Epidermal melanocyte (primary cell): ENCODE measurements around the gene EPHA4.

ENCODE experiments used
- DNase-seq: peaks from one replicate; pipeline ENCODE4 v3.0.0; 2011; ENCODE audit warnings: low spot score; ENCODE audit not compliant: insufficient read length

Gene EPHA4

GRCh38 chr2:221504905-221505304 lies 67.2 kb downstream of the EPHA4 start:
- DNase-seq = no peak

GRCh38 chr2:221503965-221504364 lies 68.1 kb downstream of the EPHA4 start:
- DNase-seq = no peak

GRCh38 chr2:221502270-221503010 lies 69.7 kb downstream of the EPHA4 start:
- no peak for DNase-seq

DNA sequence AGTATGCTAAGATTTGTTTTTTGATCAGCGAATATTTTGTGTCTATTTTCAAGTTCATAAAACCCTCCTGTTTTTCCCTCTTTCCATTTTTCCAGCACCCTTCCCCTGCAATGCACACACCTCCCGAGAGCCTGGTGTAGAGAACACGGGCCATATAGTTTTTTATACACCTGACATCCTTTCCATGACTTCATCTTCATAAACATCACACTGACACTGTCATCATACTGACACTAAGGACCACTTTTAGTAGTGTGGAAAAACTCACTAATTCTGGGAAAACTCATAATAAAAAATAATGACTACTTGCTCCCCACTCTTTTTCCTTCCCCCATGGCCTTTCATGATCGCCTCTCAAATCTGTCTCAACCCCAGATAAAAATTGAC lies 70.2 kb downstream of the EPHA4 start:
- DNase-seq = no peak

DNA sequence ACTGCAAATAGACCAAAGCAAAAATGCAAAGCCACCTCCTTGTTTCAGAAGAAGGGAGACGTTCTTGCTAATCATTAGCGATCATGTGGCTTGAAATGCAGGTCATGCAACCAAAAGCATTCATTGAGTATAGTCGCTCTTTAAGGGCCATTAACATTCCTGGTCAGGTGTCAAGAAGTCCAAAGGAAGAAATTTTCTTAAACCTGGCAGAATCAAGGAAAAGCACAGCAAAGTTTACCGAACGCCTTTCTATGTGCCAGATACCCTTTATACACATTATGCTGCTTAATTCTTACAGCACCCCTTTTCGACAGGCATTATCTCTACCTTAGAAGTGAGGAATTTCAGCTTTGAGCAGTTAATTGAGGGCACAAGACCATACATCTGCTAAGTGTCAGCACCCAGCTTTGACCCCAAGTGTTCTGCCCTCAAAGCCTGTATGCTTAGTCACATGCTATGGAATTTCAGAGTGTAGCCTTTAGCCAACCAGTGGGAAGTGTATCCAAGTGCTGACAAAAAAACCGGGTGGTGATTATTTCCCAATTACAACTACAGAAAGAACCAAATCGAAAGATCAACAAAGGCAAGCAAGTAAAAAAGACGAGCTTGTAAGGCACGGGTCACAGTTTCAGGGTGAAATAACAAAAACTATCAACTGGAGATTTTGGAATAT lies 70.8 kb downstream of the EPHA4 start:
- DNase-seq = no peak

- no peak for DNase-seq
Observed at GRCh38 chr2:221500501-221501209, 71.4 kb downstream of the EPHA4 start.

DNA sequence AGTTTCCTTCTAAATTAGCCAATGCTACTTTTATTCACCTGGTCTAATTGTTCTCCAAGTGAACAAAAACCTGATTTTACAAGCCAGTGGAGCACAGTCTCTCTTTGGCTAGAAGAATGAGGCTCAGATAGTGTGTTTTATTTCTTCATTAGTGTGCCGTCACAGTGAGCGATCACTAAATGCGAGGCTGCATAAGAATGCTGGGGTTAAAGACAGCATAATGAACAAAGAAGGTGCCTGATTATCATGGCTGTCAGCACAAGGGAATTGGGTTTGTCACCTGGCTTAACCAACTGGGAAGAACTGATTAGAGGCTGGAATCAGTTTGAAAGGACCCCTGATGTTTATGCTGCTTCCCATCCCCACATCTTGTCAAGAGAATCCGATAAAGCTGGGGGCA lies 76.4 kb downstream of the EPHA4 start:
- DNase-seq = no peak

DNA sequence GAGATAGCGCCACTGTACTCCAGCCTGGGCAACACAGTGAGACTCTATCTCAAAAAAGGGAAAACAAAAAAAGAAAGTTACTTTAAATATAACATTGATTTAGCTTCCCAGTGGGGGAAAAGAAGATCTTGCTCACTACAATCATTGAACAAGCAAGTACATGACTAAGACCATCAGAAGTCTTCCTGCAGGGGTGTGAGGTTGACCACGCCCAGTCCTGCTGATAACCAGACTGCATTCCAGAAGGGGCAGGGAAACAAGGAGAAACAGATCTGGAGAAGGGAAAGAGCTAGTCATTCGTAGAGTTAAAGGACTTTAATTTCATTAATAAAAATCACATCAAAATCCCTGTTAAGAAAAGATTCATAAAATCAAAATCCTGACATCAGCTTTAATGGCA lies 77.5 kb downstream of the EPHA4 start:
- DNase-seq = no peak

GRCh38 chr2:221493391-221493790 lies 78.7 kb downstream of the EPHA4 start:
- DNase-seq = no peak

GRCh38 chr2:221492636-221493035 lies 79.5 kb downstream of the EPHA4 start:
- DNase-seq = no peak

DNA sequence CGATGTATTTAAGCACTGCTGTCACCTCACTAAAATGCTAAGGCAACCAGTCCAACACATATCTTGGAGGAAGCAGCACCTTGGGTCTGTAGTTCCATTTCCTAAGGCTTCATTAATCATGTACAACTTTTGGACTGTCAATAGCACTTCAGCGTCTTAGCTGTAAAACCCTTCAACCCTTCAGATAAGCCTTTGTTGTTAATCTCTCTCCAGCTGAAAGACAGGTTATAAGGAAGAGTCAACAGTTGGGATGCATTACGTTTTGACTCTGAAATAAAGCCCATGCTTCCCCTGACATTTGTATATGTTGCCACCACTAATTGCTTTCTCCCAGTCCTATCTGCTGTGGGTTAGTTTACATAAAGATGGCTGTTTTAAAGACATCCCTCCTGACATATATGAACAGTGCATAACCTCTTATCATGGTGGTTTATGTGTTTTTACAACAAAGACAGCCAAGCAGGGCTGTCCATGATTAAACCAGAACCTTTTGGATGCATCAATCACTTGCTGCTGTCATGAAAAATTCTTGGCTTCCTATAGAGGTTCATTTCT lies 81.5 kb downstream of the EPHA4 start:
- DNase-seq = no peak

GRCh38 chr2:221488136-221488807 lies 83.8 kb downstream of the EPHA4 start:
- DNase-seq = no peak

- DNase-seq = no peak
Observed at GRCh38 chr2:221486106-221486505, 86.0 kb downstream of the EPHA4 start.

DNA sequence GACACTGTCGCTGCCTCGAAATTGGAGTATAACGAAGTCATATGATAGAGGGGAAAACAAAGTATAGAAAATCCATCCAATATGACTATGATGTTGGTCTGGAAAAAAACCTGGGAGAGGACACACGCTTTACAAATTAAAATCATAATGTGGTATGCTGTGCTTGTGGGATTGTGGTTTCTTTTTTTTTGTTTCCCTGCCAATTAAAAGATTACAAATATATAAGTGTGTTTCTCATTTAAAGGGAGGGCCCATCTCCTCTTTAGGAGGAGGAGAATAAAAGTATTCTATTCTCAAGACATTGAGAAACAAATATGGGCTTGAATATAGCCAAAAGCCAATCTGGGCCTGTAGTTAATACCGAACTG lies 86.6 kb downstream of the EPHA4 start:
- DNase-seq = no peak

- no peak for DNase-seq
Observed at GRCh38 chr2:221484761-221485502, 87.2 kb downstream of the EPHA4 start.

DNA sequence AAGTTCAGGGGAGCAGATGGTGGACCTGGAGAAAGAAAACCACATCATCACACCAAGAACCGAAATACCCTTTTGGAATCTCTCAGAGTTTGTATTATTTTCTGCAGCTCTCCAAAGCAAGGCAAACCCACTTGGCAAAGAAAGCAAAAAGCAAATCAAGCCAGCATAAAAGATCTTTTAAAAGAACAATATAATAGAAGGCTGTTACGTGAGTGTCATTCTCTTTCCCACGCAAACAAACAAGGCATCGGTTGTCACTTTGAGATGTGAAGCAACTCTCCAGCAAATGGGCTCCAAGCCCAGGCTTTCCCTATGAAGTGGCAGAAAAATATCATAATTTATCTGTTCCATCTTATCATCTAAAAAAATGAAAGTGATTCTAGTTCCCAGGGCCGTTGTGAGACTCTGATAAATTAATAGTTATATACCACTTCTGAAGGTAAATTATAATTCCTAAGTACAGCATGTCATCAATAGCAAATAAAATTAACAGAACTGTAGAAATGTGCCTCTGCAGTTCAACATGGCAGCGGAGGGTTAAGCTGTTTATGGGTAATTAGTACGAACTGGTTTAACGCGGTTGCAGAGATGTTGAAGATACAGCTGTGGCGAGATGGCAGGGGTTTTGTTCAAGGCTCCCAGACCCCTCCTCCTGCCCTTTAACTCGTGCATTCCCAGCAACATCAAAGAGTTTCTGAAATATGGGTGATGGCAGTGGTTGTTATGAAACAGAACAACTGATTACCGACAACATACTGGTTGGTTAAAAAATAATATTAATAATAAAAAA lies 89.2 kb downstream of the EPHA4 start:
- no peak for DNase-seq

- DNase-seq = no peak
Observed at GRCh38 chr2:221480821-221481220, 91.3 kb downstream of the EPHA4 start.

- DNase-seq = no peak
Observed at GRCh38 chr2:221480163-221480562, 91.9 kb downstream of the EPHA4 start.

- no peak for DNase-seq
Observed at GRCh38 chr2:221478485-221478863, 93.6 kb downstream of the EPHA4 start.
